ENCODE measurements around the gene TOR3A.
"Not testable (repeated sequence)": the region's sequence is repeated elsewhere in the genome, so short reads cannot be mapped to it uniquely, and the experiment has no call there.

GRCh38 chr1:179040175-179040551 lies 41.7 kb upstream of the TOR3A start:
- TF ChIP-seq CTCF, POLR2A (IDR thresholded peaks at IDR 0.05): not testable (repeated sequence)
